ENCODE results near the gene DYTN.

DYTN gene

DNA sequence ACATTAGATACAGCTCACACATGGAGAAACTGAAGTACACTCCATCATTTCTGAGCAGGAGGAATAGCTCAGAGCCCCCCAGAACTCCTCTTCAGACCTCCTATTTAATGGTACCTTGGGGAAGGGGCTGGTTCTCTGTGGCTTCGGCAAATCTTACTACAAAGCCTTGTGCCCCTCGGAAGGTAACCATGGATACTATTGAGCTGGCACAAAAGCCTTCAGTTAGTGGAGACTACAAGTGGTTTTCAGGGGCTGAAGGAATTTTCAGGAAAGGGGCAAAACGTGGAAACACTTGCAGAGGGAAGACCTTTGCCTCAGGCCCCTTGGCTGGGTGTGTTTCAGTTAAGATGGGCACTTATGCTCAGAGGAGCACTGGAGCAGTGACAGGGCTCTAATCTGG is 77.0 kb downstream of the DYTN start:
- H3K4me3 ChIP-seq (ENCODE audit: low read depth, low read length), result no peak overlapping the region
- no peak overlapping the region for H2AFZ ChIP-seq (ENCODE audit: insufficient read depth, low read length, poor library complexity)
- no peak overlapping the region for H3K23ac ChIP-seq (ENCODE audit: low read length)
- WGBS (ENCODE audit: extremely low coverage, insufficient coverage, insufficient read length), result no CpG with 5 or more reads among the region's 3 CpGs
- no peak overlapping the region for H3K27ac ChIP-seq (ENCODE audit: low read depth, low read length)
- DNase-seq, result no peak
- no peak overlapping the region for H4K91ac ChIP-seq (ENCODE audit: low read depth, low read length)
- H3K36me3 ChIP-seq (ENCODE audit: control insufficient read depth in 1 of 2, insufficient read depth in 2 of 2, low read length in 2 of 2), result no peaks in the 10 kb centered on the region
- peaks cover 8% of the 10 kb centered on the region in 2 experiments for H3K4me1 ChIP-seq (ENCODE audit: control insufficient read depth in 1 of 2, insufficient read depth in 2 of 2, low read length in 2 of 2)
- H4K12ac ChIP-seq (ENCODE audit: low read depth, low read length), result no peak overlapping the region
- H2AK5ac ChIP-seq (ENCODE audit: low read length), result no peak overlapping the region
- no peaks in the 10 kb centered on the region for H3K79me2 ChIP-seq (ENCODE audit: control insufficient read depth, insufficient read depth, low read length, poor library complexity)
- H2BK120ac ChIP-seq (ENCODE audit: insufficient read depth, low read length, poor library complexity), result no peak overlapping the region
- no peak overlapping the region for H3K9ac ChIP-seq (ENCODE audit: low read length)
- no peak overlapping the region for H3K14ac ChIP-seq (ENCODE audit: low read length)
- H3K79me1 ChIP-seq (ENCODE audit: low read length), result no peaks in the 10 kb centered on the region
- peaks cover 2% of the 10 kb centered on the region for H3K9me3 ChIP-seq (ENCODE audit: insufficient read depth, low read depth, low read length)
- peaks cover 7% of the 10 kb centered on the region for H3K27me3 ChIP-seq (ENCODE audit: insufficient read depth, low read length)
- no peak overlapping the region for H2BK5ac ChIP-seq (ENCODE audit: low read depth, low read length, poor library complexity)
- H3K18ac ChIP-seq (ENCODE audit: low read length), result no peak overlapping the region
- H4K8ac ChIP-seq (ENCODE audit: low read depth, low read length), result no peak overlapping the region
- H3K4ac ChIP-seq (ENCODE audit: low read depth, low read length), result no peak overlapping the region
- no peak overlapping the region for H3K4me2 ChIP-seq (ENCODE audit: low read length)
- H2BK12ac ChIP-seq (ENCODE audit: low read length), result no peak overlapping the region

GRCh38 chr2:206639636-206640035 is 78.6 kb downstream of the DYTN start:
- Histone ChIP-seq H3K79me2 (ENCODE audit: control insufficient read depth, insufficient read depth, low read length, poor library complexity) (no peaks in the 10 kb centered on the region), H3K4me3 (ENCODE audit: low read depth, low read length) (no peak overlapping the region), H2AFZ (ENCODE audit: insufficient read depth, low read length, poor library complexity) (no peak overlapping the region), H3K4ac (ENCODE audit: low read depth, low read length) (no peak overlapping the region), H3K4me1 (ENCODE audit: control insufficient read depth in 1 of 2, insufficient read depth in 2 of 2, low read length in 2 of 2) (peaks cover 8% of the 10 kb centered on the region in 2 experiments), H4K8ac (ENCODE audit: low read depth, low read length) (no peak overlapping the region), H2AK5ac (ENCODE audit: low read length) (no peak overlapping the region), H3K27me3 (ENCODE audit: insufficient read depth, low read length) (peaks cover 7% of the 10 kb centered on the region), H2BK12ac (ENCODE audit: low read length) (no peak overlapping the region), H3K23ac (ENCODE audit: low read length) (no peak overlapping the region), H3K79me1 (ENCODE audit: low read length) (no peaks in the 10 kb centered on the region), H4K91ac (ENCODE audit: low read depth, low read length) (no peak overlapping the region), H4K12ac (ENCODE audit: low read depth, low read length) (no peak overlapping the region), H2BK5ac (ENCODE audit: low read depth, low read length, poor library complexity) (no peak overlapping the region), H3K14ac (ENCODE audit: low read length) (no peak overlapping the region), H3K4me2 (ENCODE audit: low read length) (no peak overlapping the region), H3K36me3 (ENCODE audit: control insufficient read depth in 1 of 2, insufficient read depth in 2 of 2, low read length in 2 of 2) (no peaks in the 10 kb centered on the region), H3K9me3 (ENCODE audit: insufficient read depth, low read depth, low read length) (peaks cover 2% of the 10 kb centered on the region), H3K9ac (ENCODE audit: low read length) (no peak overlapping the region), H3K27ac (ENCODE audit: low read depth, low read length) (no peak overlapping the region), H3K18ac (ENCODE audit: low read length) (no peak overlapping the region), H2BK120ac (ENCODE audit: insufficient read depth, low read length, poor library complexity) (no peak overlapping the region)
- peak; percentile 33 to 70 for DNase-seq
- WGBS (ENCODE audit: extremely low coverage, insufficient coverage, insufficient read length), result no CpG with 5 or more reads among the region's 2 CpGs

DNA sequence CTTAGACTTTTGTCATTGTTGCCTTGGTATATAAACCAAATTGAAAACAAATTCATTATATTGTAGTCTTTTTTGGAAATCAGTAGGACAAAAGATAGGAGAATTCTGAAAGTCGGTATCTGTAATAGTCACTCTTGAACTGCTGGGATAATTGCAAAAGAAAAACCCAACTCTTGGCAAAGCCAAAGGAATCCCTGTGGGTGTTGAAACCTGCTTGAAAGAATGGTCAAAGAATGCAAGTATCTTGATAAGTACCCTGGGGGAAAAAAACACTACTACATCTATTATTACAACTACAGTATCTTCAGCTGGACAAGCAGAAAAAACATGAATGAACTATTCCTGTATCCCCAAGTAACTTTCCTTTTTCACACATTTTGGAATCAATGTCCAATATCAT is 83.2 kb downstream of the DYTN start:
- Histone ChIP-seq H2BK120ac (ENCODE audit: insufficient read depth, low read length, poor library complexity) (no peak overlapping the region), H3K4ac (ENCODE audit: low read depth, low read length) (no peak overlapping the region), H2BK5ac (ENCODE audit: low read depth, low read length, poor library complexity) (no peak overlapping the region), H2AFZ (ENCODE audit: insufficient read depth, low read length, poor library complexity) (no peak overlapping the region), H3K4me1 (ENCODE audit: control insufficient read depth in 1 of 2, insufficient read depth in 2 of 2, low read length in 2 of 2) (no peaks in the 10 kb centered on the region), H2AK5ac (ENCODE audit: low read length) (no peak overlapping the region), H4K91ac (ENCODE audit: low read depth, low read length) (no peak overlapping the region), H4K8ac (ENCODE audit: low read depth, low read length) (no peak overlapping the region), H3K4me3 (ENCODE audit: low read depth, low read length) (no peak overlapping the region), H3K9ac (ENCODE audit: low read length) (no peak overlapping the region), H3K23ac (ENCODE audit: low read length) (no peak overlapping the region), H4K12ac (ENCODE audit: low read depth, low read length) (no peak overlapping the region), H3K36me3 (ENCODE audit: control insufficient read depth in 1 of 2, insufficient read depth in 2 of 2, low read length in 2 of 2) (no peaks in the 10 kb centered on the region), H3K27me3 (ENCODE audit: insufficient read depth, low read length) (no peaks in the 10 kb centered on the region), H2BK12ac (ENCODE audit: low read length) (no peak overlapping the region), H3K14ac (ENCODE audit: low read length) (no peak overlapping the region), H3K18ac (ENCODE audit: low read length) (no peak overlapping the region), H3K9me3 (ENCODE audit: insufficient read depth, low read depth, low read length) (no peaks in the 10 kb centered on the region), H3K79me1 (ENCODE audit: low read length) (no peaks in the 10 kb centered on the region), H3K4me2 (ENCODE audit: low read length) (no peak overlapping the region), H3K79me2 (ENCODE audit: control insufficient read depth, insufficient read depth, low read length, poor library complexity) (no peaks in the 10 kb centered on the region), H3K27ac (ENCODE audit: low read depth, low read length) (no peak overlapping the region)
- peak; percentile 71 to 92 for DNase-seq
- no CpG with 5 or more reads among the region's 1 CpG for WGBS (ENCODE audit: extremely low coverage, insufficient coverage, insufficient read length)

GRCh38 chr2:206631340-206631739 is 86.9 kb downstream of the DYTN start:
- Histone ChIP-seq H3K14ac (ENCODE audit: low read length) (no peak overlapping the region), H2BK12ac (ENCODE audit: low read length) (no peak overlapping the region)
- WGBS (ENCODE audit: extremely low coverage, insufficient coverage, insufficient read length), result no CpG with 5 or more reads among the region's 3 CpGs

More at GRCh38 chr2:206631340-206631739, 86.9 kb downstream of the DYTN start:
- DNase-seq, result no peak
- H2BK5ac ChIP-seq (ENCODE audit: low read depth, low read length, poor library complexity), result no peak overlapping the region
- no peaks in the 10 kb centered on the region for H3K4me1 ChIP-seq (ENCODE audit: control insufficient read depth in 1 of 2, insufficient read depth in 2 of 2, low read length in 2 of 2)
- no peak overlapping the region for H2BK120ac ChIP-seq (ENCODE audit: insufficient read depth, low read length, poor library complexity)
- H2AFZ ChIP-seq (ENCODE audit: insufficient read depth, low read length, poor library complexity), result no peak overlapping the region
- H3K79me1 ChIP-seq (ENCODE audit: low read length), result no peaks in the 10 kb centered on the region
- no peak overlapping the region for H3K23ac ChIP-seq (ENCODE audit: low read length)
- no peak overlapping the region for H3K4me3 ChIP-seq (ENCODE audit: low read depth, low read length)
- no peaks in the 10 kb centered on the region for H3K36me3 ChIP-seq (ENCODE audit: control insufficient read depth in 1 of 2, insufficient read depth in 2 of 2, low read length in 2 of 2)
- H3K27ac ChIP-seq (ENCODE audit: low read depth, low read length), result no peak overlapping the region
- no peak overlapping the region for H2AK5ac ChIP-seq (ENCODE audit: low read length)
- H3K79me2 ChIP-seq (ENCODE audit: control insufficient read depth, insufficient read depth, low read length, poor library complexity), result no peaks in the 10 kb centered on the region
- no peak overlapping the region for H3K4ac ChIP-seq (ENCODE audit: low read depth, low read length)
- H4K12ac ChIP-seq (ENCODE audit: low read depth, low read length), result no peak overlapping the region
- H4K8ac ChIP-seq (ENCODE audit: low read depth, low read length), result no peak overlapping the region
- peaks cover 1% of the 10 kb centered on the region for H3K9me3 ChIP-seq (ENCODE audit: insufficient read depth, low read depth, low read length)
- H3K9ac ChIP-seq (ENCODE audit: low read length), result no peak overlapping the region
- H4K91ac ChIP-seq (ENCODE audit: low read depth, low read length), result no peak overlapping the region
- no peaks in the 10 kb centered on the region for H3K27me3 ChIP-seq (ENCODE audit: insufficient read depth, low read length)
- no peak overlapping the region for H3K4me2 ChIP-seq (ENCODE audit: low read length)
- no peak overlapping the region for H3K18ac ChIP-seq (ENCODE audit: low read length)

Data from trophoblast cell (in vitro differentiated cells and primary cell).